Measurements from ENCODE around the gene CCDC106.

CCDC106 gene

GRCh38 chr19:55676889-55677505, 29.0 kb downstream of the CCDC106 start:
- no peak for DNase-seq (ENCODE audit: low read depth)
- no peak overlapping the region for H3K4me3 ChIP-seq (ENCODE audit: control insufficient read depth, low read depth, low read length)
- TF ChIP-seq, protein P1, sequence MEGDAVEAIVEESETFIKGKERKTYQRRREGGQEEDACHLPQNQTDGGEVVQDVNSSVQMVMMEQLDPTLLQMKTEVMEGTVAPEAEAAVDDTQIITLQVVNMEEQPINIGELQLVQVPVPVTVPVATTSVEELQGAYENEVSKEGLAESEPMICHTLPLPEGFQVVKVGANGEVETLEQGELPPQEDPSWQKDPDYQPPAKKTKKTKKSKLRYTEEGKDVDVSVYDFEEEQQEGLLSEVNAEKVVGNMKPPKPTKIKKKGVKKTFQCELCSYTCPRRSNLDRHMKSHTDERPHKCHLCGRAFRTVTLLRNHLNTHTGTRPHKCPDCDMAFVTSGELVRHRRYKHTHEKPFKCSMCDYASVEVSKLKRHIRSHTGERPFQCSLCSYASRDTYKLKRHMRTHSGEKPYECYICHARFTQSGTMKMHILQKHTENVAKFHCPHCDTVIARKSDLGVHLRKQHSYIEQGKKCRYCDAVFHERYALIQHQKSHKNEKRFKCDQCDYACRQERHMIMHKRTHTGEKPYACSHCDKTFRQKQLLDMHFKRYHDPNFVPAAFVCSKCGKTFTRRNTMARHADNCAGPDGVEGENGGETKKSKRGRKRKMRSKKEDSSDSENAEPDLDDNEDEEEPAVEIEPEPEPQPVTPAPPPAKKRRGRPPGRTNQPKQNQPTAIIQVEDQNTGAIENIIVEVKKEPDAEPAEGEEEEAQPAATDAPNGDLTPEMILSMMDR (IDR thresholded peaks at IDR 0.05; ENCODE audit: control insufficient read depth, insufficient read depth, low read depth, low read length, missing control alignments) = no peak

DNA sequence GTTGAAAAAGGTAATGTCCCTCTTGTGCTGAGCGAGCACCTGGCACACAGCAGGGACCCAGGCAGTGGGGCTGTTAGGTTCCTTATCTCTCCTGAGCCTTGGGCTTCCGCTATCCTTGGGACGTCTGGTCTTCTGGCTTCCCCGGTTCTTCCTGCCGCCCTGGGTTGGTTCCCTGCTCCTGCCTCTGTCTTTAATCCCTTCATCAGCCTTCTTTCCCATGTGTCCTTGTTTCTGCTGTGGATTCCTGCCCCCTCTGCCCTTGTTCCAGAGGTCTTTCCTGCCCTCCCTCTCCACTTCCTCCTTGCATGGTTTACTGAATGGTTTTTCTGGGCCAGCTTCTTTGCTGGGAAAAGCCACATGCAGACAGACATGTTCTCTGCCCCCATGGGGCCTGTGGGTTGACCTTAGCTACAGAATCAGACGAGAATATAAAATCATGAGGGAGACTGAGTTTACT, 29.6 kb downstream of the CCDC106 start:
- H3K4me3 ChIP-seq (ENCODE audit: control insufficient read depth, low read depth, low read length) = no peak overlapping the region
- TF ChIP-seq, protein P1 (IDR thresholded peaks at IDR 0.05; ENCODE audit: control insufficient read depth, insufficient read depth, low read depth, low read length, missing control alignments) = no peak
- DNase-seq (ENCODE audit: low read depth) = no peak

GRCh38 chr19:55678121-55678671, 30.2 kb downstream of the CCDC106 start:
- DNase-seq (ENCODE audit: low read depth) = no peak
- no peak overlapping the region for H3K4me3 ChIP-seq (ENCODE audit: control insufficient read depth, low read depth, low read length)
- TF ChIP-seq, protein P1 (IDR thresholded peaks at IDR 0.05; ENCODE audit: control insufficient read depth, insufficient read depth, low read depth, low read length, missing control alignments) = no peak

GRCh38 chr19:55679343-55680257, 31.6 kb downstream of the CCDC106 start:
- TF ChIP-seq, protein P1 (IDR thresholded peaks at IDR 0.05; ENCODE audit: control insufficient read depth, insufficient read depth, low read depth, low read length, missing control alignments) = no peak
- no peak for DNase-seq (ENCODE audit: low read depth)
- H3K4me3 ChIP-seq (ENCODE audit: control insufficient read depth, low read depth, low read length) = no peak overlapping the region

DNA sequence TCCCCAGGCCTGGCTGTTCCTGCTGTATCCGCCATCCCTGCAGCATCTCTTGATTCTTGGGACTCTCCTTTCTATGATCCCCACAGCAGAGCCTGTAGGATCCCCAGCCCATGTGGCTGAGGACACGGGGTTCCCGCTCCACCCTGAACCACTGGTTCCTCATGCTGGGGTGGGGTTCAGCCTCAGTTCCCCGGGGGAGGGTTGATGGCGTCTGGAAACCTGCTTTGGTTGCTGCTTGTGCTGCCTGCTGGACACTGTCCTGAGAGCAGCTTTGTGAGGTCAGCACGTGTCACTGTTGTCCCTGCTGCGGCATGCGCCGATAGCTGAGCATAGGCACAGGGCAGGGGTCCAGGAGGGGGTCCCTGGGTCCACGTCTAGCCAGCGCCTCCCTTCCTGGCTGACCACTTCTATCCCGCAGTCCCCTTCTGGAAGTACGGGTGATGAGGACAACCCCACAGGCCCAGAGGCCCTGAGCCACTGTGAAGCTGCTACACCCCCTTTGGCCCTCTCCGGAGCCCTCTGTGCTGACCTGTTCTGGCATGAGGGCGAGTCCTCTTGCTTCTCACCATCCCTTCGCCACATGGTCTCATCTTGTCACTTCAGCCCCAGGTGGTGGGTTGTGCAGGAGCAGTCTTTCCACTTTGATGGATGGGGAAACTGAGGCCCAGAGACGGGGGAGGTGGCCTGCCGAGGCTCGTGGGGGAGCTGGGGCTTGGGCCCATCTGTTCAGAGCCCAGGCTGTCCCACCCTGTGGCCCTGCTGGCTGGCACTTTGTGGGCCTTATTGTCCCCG, 32.5 kb downstream of the CCDC106 start:
- TF ChIP-seq, protein P1 (IDR thresholded peaks at IDR 0.05; ENCODE audit: control insufficient read depth, insufficient read depth, low read depth, low read length, missing control alignments) = no peak
- H3K4me3 ChIP-seq (ENCODE audit: control insufficient read depth, low read depth, low read length) = no peak overlapping the region
- no peak for DNase-seq (ENCODE audit: low read depth)

All from AG09309 (cell line).